Measurements from ENCODE around the gene RELN.

- TF ChIP-seq CTCF (IDR thresholded peaks at IDR 0.05) = no peak
- TF ChIP-seq POLR2AphosphoS5 (IDR thresholded peaks at IDR 0.05) = no peak
Measured at GRCh38 chr7:103879411-103879810, 110.0 kb downstream of the RELN start.
